Measurements from ENCODE around the gene SLC39A5. TPM values are rescaled to one million over a fixed set of nuclear protein-coding genes. Genes with fewer than 3 reads are reported as not detected.
A peak's percentile ranks its signal among the peaks of the same experiment; 100 is the strongest.
"Not testable (repeated sequence)": the region's sequence is repeated elsewhere in the genome, so short reads cannot be mapped to it uniquely, and the experiment has no call there.

The SLC39A5 gene
- total RNA-seq, 4 donors from 2014 or later: not detected

- WGBS: under 1% methylated on average over 38 of the region's 68 CpGs
- Histone ChIP-seq H3K9me3 (no peaks in the 10 kb centered on the region), H3K27ac (replicated peaks in 1 of 4) (peak within 1 kb of the TSS; percentile 95 to 98 (median 98)), H3K27me3 (no peaks in the 10 kb centered on the region), H3K4me1 (peaks cover 33 to 47% (median 36%) of the 10 kb centered on the region in 4 donors), H3K4me3 (peak within 1 kb of the TSS; percentile 67 to 88 (median 78)), H3K36me3 (peaks cover 0 to 31% (median 24%) of the 10 kb centered on the region in 4 donors)
- peak; percentile 91 to 96 for TF ChIP-seq POLR2AphosphoS5 (IDR thresholded peaks at IDR 0.05)
- TF ChIP-seq CTCF (IDR thresholded peaks at IDR 0.05): peak; percentile 65 to 78 (median 71)
- no peak for TF ChIP-seq EP300 (IDR thresholded peaks at IDR 0.05)
- TF ChIP-seq POLR2A (IDR thresholded peaks at IDR 0.05; ENCODE audit: low read depth): peak; percentile 46
- intact Hi-C loops (cut with DNase I): no loop called here
- DNase-seq (ENCODE audit: extremely low spot score): peak; percentile 98
Observed at GRCh38 chr12:56266693-56267442, 37.0 kb downstream of the SLC39A5 start, which contains the start of gene COQ10A. TSS of gene COQ10A (plus strand) at chr12:56266942. CDS start at chr12:56267119, 177 bp downstream.

GRCh38 chr12:56267443-56268071 is 37.7 kb downstream of the SLC39A5 start:
- WGBS: 33% methylated on average over 19 of the region's 21 CpGs
- no peak for DNase-seq (ENCODE audit: extremely low spot score)
- Histone ChIP-seq H3K4me3 (peak overlapping the region; percentile 67 to 88 (median 78)), H3K9me3 (no peaks in the 10 kb centered on the region), H3K27ac (replicated peaks in 1 of 4) (peak overlapping the region; percentile 95 to 98 (median 98)), H3K36me3 (peaks cover 0 to 38% (median 31%) of the 10 kb centered on the region in 4 donors), H3K4me1 (peaks cover 33 to 47% (median 36%) of the 10 kb centered on the region in 4 donors), H3K27me3 (no peaks in the 10 kb centered on the region)
- no peak for TF ChIP-seq CTCF (IDR thresholded peaks at IDR 0.05)
- TF ChIP-seq EP300 (IDR thresholded peaks at IDR 0.05): no peak
- TF ChIP-seq POLR2A (IDR thresholded peaks at IDR 0.05; ENCODE audit: low read depth): no peak
- no peak for TF ChIP-seq POLR2AphosphoS5 (IDR thresholded peaks at IDR 0.05)
- intact Hi-C loops (cut with DNase I): no loop called here

- no peak for DNase-seq (ENCODE audit: extremely low spot score)
- TF ChIP-seq POLR2A (IDR thresholded peaks at IDR 0.05; ENCODE audit: low read depth) (no peak), CTCF (IDR thresholded peaks at IDR 0.05) (peak; percentile 39 to 53 (median 47)), POLR2AphosphoS5 (IDR thresholded peaks at IDR 0.05) (peak in 1 of 2 donors; percentile 48), EP300 (IDR thresholded peaks at IDR 0.05) (no peak)
- Histone ChIP-seq H3K36me3 (peaks cover 32 to 72% (median 65%) of the 10 kb centered on the region in 4 donors), H3K9me3 (no peaks in the 10 kb centered on the region), H3K27me3 (no peaks in the 10 kb centered on the region), H3K27ac (replicated peaks in 1 of 4) (peak overlapping the region; percentile 68 to 75 (median 73)), H3K4me3 (no peak overlapping the region), H3K4me1 (peaks cover 30 to 42% (median 31%) of the 10 kb centered on the region in 4 donors)
- WGBS: 0% methylated on average over 1 of the region's 1 CpG
- intact Hi-C loops (cut with DNase I): no loop called here
Observed at GRCh38 chr12:56271031-56271430, 41.2 kb downstream of the SLC39A5 start.

- intact Hi-C loops (cut with DNase I); H3K4me3 ChIP-seq; H3K27me3 ChIP-seq; H3K9me3 ChIP-seq; DNase-seq (ENCODE audit: extremely low spot score): not testable (repeated sequence)
- Histone ChIP-seq H3K36me3 (peaks cover 40 to 87% (median 79%) of the 10 kb centered on the region in 4 donors), H3K4me1 (peaks cover 21 to 28% (median 23%) of the 10 kb centered on the region in 4 donors), H3K27ac (replicated peaks in 1 of 4) (peak overlapping the region in 1 of 4 donors; percentile 75)
- WGBS: 77% methylated on average over 2 of the region's 2 CpGs
Observed at GRCh38 chr12:56272468-56272867, 42.6 kb downstream of the SLC39A5 start.

DNA sequence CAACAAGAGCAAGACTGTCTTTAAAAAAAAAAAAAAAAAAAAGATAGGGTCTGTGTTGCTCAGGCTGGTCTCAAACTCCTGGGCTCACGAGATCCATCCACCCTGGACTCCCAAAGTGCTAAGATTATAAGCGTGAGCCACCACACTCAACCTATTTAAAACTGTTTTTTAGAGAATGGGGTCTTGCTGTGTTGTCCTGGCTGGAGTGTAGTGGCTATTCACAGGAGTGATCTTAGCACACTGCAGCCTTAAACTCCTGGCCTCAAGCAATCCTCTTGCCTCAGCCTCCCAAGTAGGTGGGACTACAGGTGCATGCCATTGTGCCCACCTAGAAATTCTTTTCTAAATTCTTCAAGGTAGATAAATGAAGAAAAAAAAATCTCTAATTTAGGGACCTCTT is 44.4 kb downstream of the SLC39A5 start:
- H3K27me3 ChIP-seq: no peaks in the 10 kb centered on the region
- TF ChIP-seq EP300 (IDR thresholded peaks at IDR 0.05) (no peak), CTCF (IDR thresholded peaks at IDR 0.05) (no peak), POLR2AphosphoS5 (IDR thresholded peaks at IDR 0.05) (no peak)
- no peak overlapping the region for H3K4me3 ChIP-seq
- intact Hi-C loops (cut with DNase I): no loop called here
- peaks cover 57 to 100% (median 96%) of the 10 kb centered on the region in 4 donors for H3K36me3 ChIP-seq
- DNase-seq (ENCODE audit: extremely low spot score): no peak
- no peak overlapping the region for H3K27ac ChIP-seq (replicated peaks in 1 of 4)
- WGBS: 84% methylated on average over 2 of the region's 2 CpGs
- H3K4me1 ChIP-seq: peaks cover 16 to 19% (median 17%) of the 10 kb centered on the region in 4 donors
- no peaks in the 10 kb centered on the region for H3K9me3 ChIP-seq
